Esophagus (tissue), 2 donors: ENCODE results near the gene DBF4B. TPM values are rescaled to one million over a fixed set of nuclear protein-coding genes. Genes with fewer than 3 reads are reported as not detected.
"Not testable (repeated sequence)": the region's sequence is repeated elsewhere in the genome, so short reads cannot be mapped to it uniquely, and the experiment has no call there.

ENCODE experiments used
- H3K27ac ChIP-seq, 2 donors: one replicate each; pipeline ENCODE4 v1.5.1; 2013; ENCODE audit warnings: low read depth in 2 of 2, mild to moderate bottlenecking in 2 of 2, inconsistent platforms in 1 of 2, low read length in 1 of 2, moderate library complexity in 1 of 2
- H3K27me3 ChIP-seq, 2 donors: one replicate each; pipeline ENCODE4 v1.6.1; 2013; ENCODE audit warnings: low read length in 2 of 2, control low read depth in 1 of 2, mild to moderate bottlenecking in 1 of 2; ENCODE audit not compliant: insufficient read depth in 2 of 2, control insufficient read depth in 1 of 2
- H3K36me3 ChIP-seq, 2 donors: one replicate each; pipeline ENCODE4 v1.6.1; 2013; ENCODE audit warnings: low read length in 1 of 2; ENCODE audit not compliant: control insufficient read depth in 2 of 2, insufficient read depth in 2 of 2
- H3K4me1 ChIP-seq, 2 donors: one replicate each; pipeline ENCODE4 v1.6.1; 2013; ENCODE audit warnings: low read length in 1 of 2; ENCODE audit not compliant: control insufficient read depth in 2 of 2, insufficient read depth in 2 of 2
- H3K4me3 ChIP-seq, 2 donors: one replicate each; pipeline ENCODE4 v1.5.1; 2013; ENCODE audit warnings: low read length in 2 of 2, mild to moderate bottlenecking in 2 of 2, low read depth in 1 of 2, moderate library complexity in 1 of 2
- H3K9me3 ChIP-seq, 2 donors: one replicate each; pipeline ENCODE4 v1.6.1; 2013; ENCODE audit warnings: mild to moderate bottlenecking in 2 of 2, low read depth in 1 of 2, low read length in 1 of 2, moderate library complexity in 1 of 2; ENCODE audit not compliant: control insufficient read depth in 2 of 2, insufficient read depth in 1 of 2
- WGBS, 2 donors: extraction: QIAGEN DNeasy Blood & Tissue Kit; methylation state at CpG; one replicate each; pipeline ENCODE4 v1.1.7; 2013; 5-methylcytosine and 5-hydroxymethylcytosine counted together
- polyA plus RNA-seq, 2 donors: library from polyadenylated mRNA; stranded (reverse); fragments of 200-250 nt; gene quantifications; one replicate each; pipeline ENCODE4 v1.2.3, GENCODE V29; 2013
- donor health status: healthy with polysubstance abuse.
- donor health status: Bipolar disorder and iron deficiency.

DBF4B gene
- polyA plus RNA-seq, 2 donors = 2.1 to 4.5 TPM

DNA sequence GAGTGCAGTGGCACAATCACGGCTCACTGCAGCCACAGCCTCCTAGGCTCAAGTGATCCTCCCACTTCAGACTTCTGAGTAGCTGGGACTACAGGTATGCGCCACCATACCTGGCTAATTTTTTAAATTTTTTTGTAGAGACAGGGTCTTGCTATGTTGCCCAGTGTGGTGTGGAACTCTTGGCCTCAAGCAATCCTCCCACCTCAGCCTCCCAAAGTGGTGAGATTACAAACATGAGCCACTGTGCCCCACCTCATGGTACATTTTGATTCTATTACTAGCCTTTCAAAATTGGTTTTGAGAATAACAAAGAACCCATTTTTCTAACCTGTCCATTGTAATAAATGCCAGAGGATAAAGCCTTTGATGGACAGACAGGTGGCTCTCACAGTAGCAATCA is 20.3 kb upstream of the DBF4B start:
- no peaks in the 10 kb centered on the region for H3K27me3 ChIP-seq
- H3K27ac ChIP-seq = no peak overlapping the region
- H3K4me1 ChIP-seq = no peaks in the 10 kb centered on the region
- WGBS, 2 donors = 90 to 94% methylated on average over 2 of the region's 2 CpGs
- no peaks in the 10 kb centered on the region for H3K36me3 ChIP-seq
- H3K4me3 ChIP-seq = peak overlapping the region in 1 of 2 donors; percentile 60
- H3K9me3 ChIP-seq = no peaks in the 10 kb centered on the region

DNA sequence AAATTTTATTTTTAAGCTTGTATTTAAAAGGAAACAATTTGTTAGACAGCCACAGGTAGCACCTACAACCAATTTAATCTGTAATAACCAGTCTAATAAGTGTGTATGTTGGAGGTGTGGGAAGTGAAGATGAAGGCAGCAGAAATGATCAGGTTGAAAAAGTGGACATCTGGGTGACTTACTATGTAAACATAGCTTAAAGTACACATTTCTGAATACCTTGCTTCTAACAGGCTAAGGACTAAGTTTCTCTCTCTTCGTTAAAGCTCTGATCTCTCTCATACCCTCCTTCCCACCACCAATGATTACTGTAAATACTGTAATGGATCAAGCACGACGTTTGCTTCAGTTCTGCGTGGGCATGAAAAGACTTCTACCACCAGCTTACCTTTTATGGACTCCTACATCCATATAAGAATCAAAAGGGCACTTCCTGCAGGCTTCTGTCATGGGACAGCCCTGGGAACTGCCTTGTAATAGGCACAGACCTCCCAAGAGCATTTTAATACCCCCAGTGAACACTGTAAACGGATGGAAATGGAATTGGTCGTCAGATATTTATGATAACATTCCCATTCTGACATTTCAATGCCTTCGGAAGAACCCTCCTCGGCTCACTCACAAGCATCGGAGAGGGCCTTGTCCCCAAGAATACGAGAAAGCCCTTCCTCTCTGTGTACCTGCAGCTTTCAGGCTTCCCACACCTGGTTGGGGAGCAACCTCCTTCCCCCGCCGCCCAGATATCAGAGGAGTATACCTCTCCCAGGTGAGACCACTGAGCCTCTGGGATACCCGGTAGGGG is 19.6 kb upstream of the DBF4B start:
- Histone ChIP-seq H3K27me3 (no peaks in the 10 kb centered on the region), H3K4me1 (no peaks in the 10 kb centered on the region), H3K36me3 (no peaks in the 10 kb centered on the region), H3K9me3 (no peaks in the 10 kb centered on the region), H3K27ac (peak overlapping the region; percentile 66 to 89), H3K4me3 (peak overlapping the region; percentile 60 to 90)
- WGBS, 2 donors = 2 to 3% methylated on average over 13 of the region's 13 CpGs

GRCh38 chr17:44689477-44690217 is 18.8 kb upstream of the DBF4B start, which contains the start of gene CCDC43:
TSS of gene CCDC43 (minus strand) at chr17:44689776. CDS start at chr17:44689753, 23 bp downstream.
- H3K4me3 ChIP-seq = peak within 1 kb of the TSS; percentile 60 to 90
- H3K27me3 ChIP-seq = no peaks in the 10 kb centered on the region
- no peaks in the 10 kb centered on the region for H3K9me3 ChIP-seq
- H3K27ac ChIP-seq = peak within 1 kb of the TSS; percentile 88 to 89
- 0 to 1% methylated on average over 51 of the region's 51 CpGs for WGBS, 2 donors
- H3K36me3 ChIP-seq = no peaks in the 10 kb centered on the region
- H3K4me1 ChIP-seq = no peaks in the 10 kb centered on the region

- WGBS, 2 donors = 77 to 81% methylated on average over 21 of the region's 21 CpGs
- H3K27ac ChIP-seq, H3K36me3 ChIP-seq, H3K4me1 ChIP-seq, H3K9me3 ChIP-seq, H3K27me3 ChIP-seq, H3K4me3 ChIP-seq: not testable (repeated sequence)
Measured at GRCh38 chr17:44690746-44691306, 17.6 kb upstream of the DBF4B start.

- H3K27me3 ChIP-seq = no peaks in the 10 kb centered on the region
- no peak overlapping the region for H3K27ac ChIP-seq
- no peaks in the 10 kb centered on the region for H3K4me1 ChIP-seq
- no peaks in the 10 kb centered on the region for H3K36me3 ChIP-seq
- no peak overlapping the region for H3K4me3 ChIP-seq
- no peaks in the 10 kb centered on the region for H3K9me3 ChIP-seq
- WGBS, 2 donors = 64 to 70% methylated on average over 11 of the region's 11 CpGs
Measured at GRCh38 chr17:44693609-44694008, 14.9 kb upstream of the DBF4B start.

GRCh38 chr17:44700288-44700687 is 8.2 kb upstream of the DBF4B start:
- WGBS, 2 donors = 82 to 86% methylated on average over 10 of the region's 10 CpGs
- not testable (repeated sequence) for H3K9me3 ChIP-seq, H3K4me3 ChIP-seq, H3K27me3 ChIP-seq, H3K4me1 ChIP-seq, H3K27ac ChIP-seq, H3K36me3 ChIP-seq

GRCh38 chr17:44707755-44708400 is 587 bp upstream of the DBF4B start:
- Histone ChIP-seq H3K4me1 (peaks cover 7 to 10% of the 10 kb centered on the region in 2 donors), H3K27me3 (no peaks in the 10 kb centered on the region), H3K4me3 (peak overlapping the region; percentile 77 to 92), H3K27ac (peak overlapping the region in 1 of 2 donors; percentile 43), H3K9me3 (no peaks in the 10 kb centered on the region), H3K36me3 (no peaks in the 10 kb centered on the region)
- WGBS, 2 donors = 24 to 27% methylated on average over 4 of the region's 4 CpGs

- no peaks in the 10 kb centered on the region for H3K4me1 ChIP-seq
- H3K27me3 ChIP-seq = no peaks in the 10 kb centered on the region
- no peak overlapping the region for H3K4me3 ChIP-seq
- no peak overlapping the region for H3K27ac ChIP-seq
- H3K36me3 ChIP-seq = no peaks in the 10 kb centered on the region
- no peaks in the 10 kb centered on the region for H3K9me3 ChIP-seq
- 92 to 100% methylated on average over 1 of the region's 1 CpG for WGBS, 2 donors
Measured at GRCh38 chr17:44719444-44719843, 11.0 kb downstream of the DBF4B start.

DNA sequence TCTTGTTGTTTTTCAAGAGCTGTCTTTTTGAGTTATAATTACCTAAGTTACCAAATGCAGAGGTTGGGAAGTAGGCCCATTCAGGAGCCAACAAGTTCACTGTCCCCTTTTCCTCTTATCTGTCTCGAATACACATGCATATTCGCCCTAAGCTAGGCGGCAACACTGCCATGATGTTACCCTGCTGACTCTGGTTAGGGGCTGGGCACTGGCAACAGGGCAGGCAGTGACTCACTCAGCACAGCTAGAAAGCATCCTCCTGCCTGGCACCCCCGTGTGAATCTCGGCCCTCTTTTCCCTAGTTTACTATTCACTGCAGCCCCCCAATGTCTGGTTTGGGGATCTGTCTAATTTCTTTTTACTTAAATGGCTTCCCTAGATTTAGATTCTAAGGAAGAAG is 13.8 kb downstream of the DBF4B start:
- Histone ChIP-seq H3K36me3 (no peaks in the 10 kb centered on the region), H3K4me3 (no peak overlapping the region), H3K27ac (no peak overlapping the region), H3K4me1 (no peaks in the 10 kb centered on the region), H3K27me3 (no peaks in the 10 kb centered on the region), H3K9me3 (no peaks in the 10 kb centered on the region)
- 90% methylated on average over 5 of the region's 5 CpGs for WGBS, 2 donors
